RWPE1 (cell line): ENCODE measurements around the gene CSTF1.

Experiments used
- CTCF ChIA-PET: fragments of 350-600 bp; sonication (Branson Sonifier 250); formaldehyde crosslinking; extraction: SDS; loops from one replicate; lab custom pipeline; 2021; lab: Yijun Ruan, JAX
- POLR2A ChIA-PET: fragments of 400-600 bp; formaldehyde crosslinking; extraction: SDS; loops from one replicate; lab custom pipeline; 2020; ENCODE audit warnings: antibody characterized with exemption; ENCODE audit not compliant: low non-redundant PET; lab: Yijun Ruan, JAX
- DNase-seq: peaks from one replicate; pipeline ENCODE4 v3.0.0; 2012; ENCODE audit warnings: low spot score
- H3K27ac ChIP-seq: fragments of 450-650 bp; 2 replicates; pipeline ENCODE4 v1.5.1; 2017
- CTCF ChIP-seq: fragments of 450-650 bp; conservative IDR thresholded peaks from 2 replicates; pipeline ENCODE4 v1.5.1; 2017; ENCODE audit warnings: low read depth, mild to moderate bottlenecking

CSTF1 gene

GRCh38 chr20:56440346-56441007 is 48.0 kb downstream of the CSTF1 start:
- DNase-seq, result no peak
- CTCF ChIA-PET, result no interaction called here
- POLR2A ChIA-PET, result no interaction called here
- H3K27ac ChIP-seq, result no peak overlapping the region
- TF ChIP-seq CTCF, result no peak

GRCh38 chr20:56442389-56443365 is 50.2 kb downstream of the CSTF1 start:
- CTCF ChIA-PET, result interaction anchor here (0.5 to 0.7 kb wide), 3 partner anchors 13 to 478 kb away, joined by 3 to 5 read pairs (median 3); partner anchors contain the start of gene RTF2
- no peak for TF ChIP-seq CTCF

GRCh38 chr20:56443654-56444540 is 51.5 kb downstream of the CSTF1 start:
- no peak for DNase-seq
- ChIA-PET CTCF (interaction anchor here (0.7 kb wide), 1 partner anchor 477 kb away, joined by 5 read pairs; no protein-coding TSS in a partner anchor), POLR2A (no interaction called here)
- no peak overlapping the region for H3K27ac ChIP-seq
- no peak for TF ChIP-seq CTCF

More at GRCh38 chr20:56442389-56443365, 50.2 kb downstream of the CSTF1 start:
- POLR2A ChIA-PET, result no interaction called here
- H3K27ac ChIP-seq, result no peak overlapping the region
- no peak for DNase-seq

- POLR2A ChIA-PET, result no interaction called here
- no peak for DNase-seq
- no peak overlapping the region for H3K27ac ChIP-seq
- CTCF ChIA-PET, result no interaction called here
- TF ChIP-seq CTCF, result no peak
Measured at GRCh38 chr20:56445130-56445529, 52.7 kb downstream of the CSTF1 start.

GRCh38 chr20:56445540-56445939 is 53.1 kb downstream of the CSTF1 start:
- no peak overlapping the region for H3K27ac ChIP-seq
- ChIA-PET POLR2A (no interaction called here), CTCF (no interaction called here)
- no peak for TF ChIP-seq CTCF
- DNase-seq, result no peak

GRCh38 chr20:56447227-56447626 is 54.8 kb downstream of the CSTF1 start:
- no peak overlapping the region for H3K27ac ChIP-seq
- no peak for TF ChIP-seq CTCF
- no peak for DNase-seq
- ChIA-PET POLR2A (no interaction called here), CTCF (interaction anchor here (0.6 to 1.5 kb wide), 2 partner anchors 10 to 31 kb away, joined by 3 read pairs; no protein-coding TSS in a partner anchor)
